Common myeloid progenitor, CD34-positive (primary cell): ENCODE results near the gene DENND1B.

Source experiments
- CTCF ChIA-PET: fragments of 350-600 bp; sonication (Branson Sonifier 250); formaldehyde crosslinking; loops from one replicate; lab custom pipeline; 2021; ENCODE audit warnings: antibody characterized with exemption; lab: Charles Lee
- POLR2A ChIA-PET: fragments of 350-600 bp; sonication (Branson Sonifier 250); formaldehyde crosslinking; loops from one replicate; lab custom pipeline; 2021; ENCODE audit warnings: antibody characterized with exemption; lab: Charles Lee
- DNase-seq, 3 donors: peaks; one replicate each; pipeline versions ENCODE4 v3.0.0 to v3.0.0-alpha.2; 2013
- H3K27ac ChIP-seq, 2 experiments: 1 replicate in 1 of 2; 2 replicates in 1 of 2; pipeline ENCODE4 v1.7.0; 2013; ENCODE audit warnings: inconsistent platforms in 2 of 2, low read length in 2 of 2, mild to moderate bottlenecking in 2 of 2, low read depth in 1 of 2, moderate library complexity in 1 of 2; ENCODE audit not compliant: severe bottlenecking in 2 of 2, insufficient read depth in 1 of 2, poor library complexity in 1 of 2
- H3K27me3 ChIP-seq, 5 experiments: replicated peaks in 2 of 5; 1 replicate in 3 of 5; 2 replicates in 2 of 5; pipeline versions ENCODE4 v1.6.1 to v1.7.0; 2013; ENCODE audit warnings: low read length in 4 of 5, mild to moderate bottlenecking in 2 of 5, moderate library complexity in 2 of 5, inconsistent platforms in 1 of 5; ENCODE audit not compliant: insufficient read depth in 5 of 5, control insufficient read depth in 4 of 5
- H3K36me3 ChIP-seq, 4 experiments: 1 replicate in 2 of 4; 2 replicates in 2 of 4; pipeline versions ENCODE4 v1.6.1 to v1.7.0; 2013; ENCODE audit warnings: low read length in 3 of 4, control low read depth in 1 of 4, mild to moderate bottlenecking in 1 of 4; ENCODE audit not compliant: control insufficient read depth in 4 of 4, insufficient read depth in 4 of 4
- H3K4me1 ChIP-seq, 4 experiments: 1 replicate in 3 of 4; 2 replicates in 1 of 4; pipeline versions ENCODE4 v1.6.1 to v1.7.1; 2013; ENCODE audit warnings: low read length in 3 of 4, mild to moderate bottlenecking in 3 of 4, control low read depth in 1 of 4, inconsistent platforms in 1 of 4, moderate library complexity in 1 of 4; ENCODE audit not compliant: control insufficient read depth in 4 of 4, insufficient read depth in 4 of 4; ENCODE audit errors: control extremely low read depth in 1 of 4
- H3K4me3 ChIP-seq, 7 experiments: 1 replicate in 4 of 7; 2 replicates in 3 of 7; pipeline versions ENCODE4 v1.5.1 to v1.7.0; 2013; ENCODE audit warnings: mild to moderate bottlenecking in 7 of 7, low read length in 6 of 7, moderate library complexity in 6 of 7, inconsistent platforms in 2 of 7, low read depth in 2 of 7, control low read depth in 1 of 7; ENCODE audit not compliant: insufficient read depth in 4 of 7, control insufficient read depth in 1 of 7; ENCODE audit errors: extremely low read depth in 1 of 7
- H3K9me3 ChIP-seq, 5 experiments: 1 replicate in 4 of 5; 2 replicates in 1 of 5; pipeline versions ENCODE4 v1.6.1 to v1.7.1; 2013; ENCODE audit warnings: low read length in 4 of 5, mild to moderate bottlenecking in 2 of 5, inconsistent platforms in 1 of 5, low read depth in 1 of 5, moderate library complexity in 1 of 5; ENCODE audit not compliant: control insufficient read depth in 4 of 5, insufficient read depth in 2 of 5; ENCODE audit errors: control extremely low read depth in 1 of 5
- WGBS: methylation state at CpG from one replicate; pipeline ENCODE4 v1.1.5; 2013; ENCODE audit not compliant: insufficient coverage; 5-methylcytosine and 5-hydroxymethylcytosine counted together

Gene DENND1B

DNA sequence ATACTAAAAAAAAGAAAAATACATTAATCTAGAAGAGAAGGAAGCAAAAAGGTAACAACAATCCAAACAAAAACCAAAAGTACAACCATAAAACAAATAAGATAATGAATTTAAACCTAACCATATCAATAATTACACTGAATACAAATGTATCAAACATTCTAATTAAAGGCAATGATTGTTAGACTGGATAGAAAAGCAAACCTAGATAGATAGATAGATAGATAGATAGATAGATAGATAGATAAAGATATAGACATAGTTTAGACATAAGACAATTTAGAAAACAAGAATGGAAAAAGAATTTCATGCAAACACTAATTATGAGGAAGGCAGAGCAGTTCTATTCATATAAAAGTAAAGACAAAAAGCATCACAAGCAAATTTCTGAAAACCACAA lies 24.9 kb downstream of the DENND1B start:
- Histone ChIP-seq H3K4me3 (no peak overlapping the region), H3K36me3 (peaks cover 0 to 15% (median 6%) of the 10 kb centered on the region in 4 experiments), H3K27me3 (no peaks in the 10 kb centered on the region), H3K4me1 (peaks cover 0 to 3% (median 2%) of the 10 kb centered on the region in 4 experiments), H3K27ac (no peak overlapping the region), H3K9me3 (peaks cover 0 to 6% (median 3%) of the 10 kb centered on the region in 5 experiments)
- CTCF ChIA-PET: no interaction called here
- no peak for DNase-seq
- POLR2A ChIA-PET: no interaction called here

- H3K27ac ChIP-seq: no peak overlapping the region
- CTCF ChIA-PET: no interaction called here
These were observed 29.4 kb downstream of the DENND1B start for GRCh38 chr1:197745911-197746310.

GRCh38 chr1:197744979-197745378 lies 30.3 kb downstream of the DENND1B start:
- no peak for DNase-seq
- POLR2A ChIA-PET: no interaction called here

More at GRCh38 chr1:197745911-197746310, 29.4 kb downstream of the DENND1B start:
- H3K4me1 ChIP-seq: peaks cover 0 to 7% (median 2%) of the 10 kb centered on the region in 4 experiments
- POLR2A ChIA-PET: interaction anchor here (0.6 kb wide), 1 partner anchor 76 kb away, joined by 5 read pairs; no protein-coding TSS in a partner anchor
- H3K4me3 ChIP-seq: no peak overlapping the region
- 100% methylated on average over 2 of the region's 4 CpGs for WGBS
- no peak for DNase-seq
- peaks cover 0 to 12% (median 5%) of the 10 kb centered on the region in 4 experiments for H3K36me3 ChIP-seq
- no peaks in the 10 kb centered on the region for H3K27me3 ChIP-seq
- peaks cover 0 to 14% (median 3%) of the 10 kb centered on the region in 5 experiments for H3K9me3 ChIP-seq

GRCh38 chr1:197743578-197743977 lies 31.7 kb downstream of the DENND1B start:
- 96% methylated on average over 2 of the region's 2 CpGs for WGBS
- ChIA-PET POLR2A (no interaction called here), CTCF (interaction anchor here (1.2 to 1.6 kb wide), 2 partner anchors 73 to 125 kb away, joined by 3 read pairs; no protein-coding TSS in a partner anchor)
- peaks cover 0 to 12% (median 5%) of the 10 kb centered on the region in 4 experiments for H3K36me3 ChIP-seq
- no peak for DNase-seq
- no peak overlapping the region for H3K27ac ChIP-seq
- H3K27me3 ChIP-seq: no peaks in the 10 kb centered on the region
- H3K4me1 ChIP-seq: peaks cover 0 to 5% (median 0%) of the 10 kb centered on the region in 4 experiments
- peaks cover 0 to 14% (median 3%) of the 10 kb centered on the region in 5 experiments for H3K9me3 ChIP-seq
- no peak overlapping the region for H3K4me3 ChIP-seq

More at GRCh38 chr1:197744979-197745378, 30.3 kb downstream of the DENND1B start:
- H3K4me1 ChIP-seq: peaks cover 0 to 7% (median 0%) of the 10 kb centered on the region in 4 experiments
- 100% methylated on average over 1 of the region's 1 CpG for WGBS
- peaks cover 0 to 12% (median 5%) of the 10 kb centered on the region in 4 experiments for H3K36me3 ChIP-seq
- H3K4me3 ChIP-seq: no peak overlapping the region
- CTCF ChIA-PET: interaction anchor here (1.2 to 1.6 kb wide), 2 partner anchors 74 to 126 kb away, joined by 3 read pairs; no protein-coding TSS in a partner anchor
- no peak overlapping the region for H3K27ac ChIP-seq
- peaks cover 0 to 14% (median 3%) of the 10 kb centered on the region in 5 experiments for H3K9me3 ChIP-seq
- no peaks in the 10 kb centered on the region for H3K27me3 ChIP-seq

- peaks cover 0 to 5% (median 0%) of the 10 kb centered on the region in 4 experiments for H3K4me1 ChIP-seq
- peaks cover 0 to 4% (median 2%) of the 10 kb centered on the region in 4 experiments for H3K36me3 ChIP-seq
- ChIA-PET CTCF (no interaction called here), POLR2A (no interaction called here)
- DNase-seq: no peak
- no peak overlapping the region for H3K4me3 ChIP-seq
- H3K9me3 ChIP-seq: peaks cover 0 to 8% (median 0%) of the 10 kb centered on the region in 5 experiments
- WGBS: no CpG with 5 or more reads among the region's 2 CpGs
- H3K27ac ChIP-seq: no peak overlapping the region
- no peaks in the 10 kb centered on the region for H3K27me3 ChIP-seq
These were observed 34.3 kb downstream of the DENND1B start for GRCh38 chr1:197740992-197741391.

DNA sequence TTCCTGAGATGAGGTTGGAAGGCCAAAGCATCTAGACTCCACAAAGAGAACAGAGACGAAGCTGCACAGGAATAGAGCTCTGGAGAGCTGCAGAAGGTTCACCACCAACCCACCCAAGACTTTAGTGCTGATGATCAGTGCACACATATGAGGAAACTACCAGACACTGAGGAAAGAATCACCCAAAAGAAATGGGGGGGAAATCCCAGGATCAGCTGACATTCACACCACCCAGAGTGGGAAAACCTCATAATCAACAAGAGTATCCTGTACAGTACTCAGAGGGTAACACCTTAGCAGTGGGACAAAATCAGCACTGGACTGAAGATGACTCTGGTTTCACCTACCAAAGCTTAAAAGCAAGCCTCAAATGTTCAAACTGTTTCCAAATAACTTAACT lies 36.4 kb downstream of the DENND1B start:
- Histone ChIP-seq H3K27me3 (no peaks in the 10 kb centered on the region), H3K4me3 (no peak overlapping the region), H3K9me3 (peaks cover 0 to 6% (median 2%) of the 10 kb centered on the region in 5 experiments), H3K27ac (no peak overlapping the region), H3K4me1 (peaks cover 0 to 5% (median 0%) of the 10 kb centered on the region in 4 experiments), H3K36me3 (peaks cover 0 to 7% (median 3%) of the 10 kb centered on the region in 4 experiments)
- no peak for DNase-seq
- CTCF ChIA-PET: interaction anchor here (1.0 kb wide), 1 partner anchor 59 kb away, joined by 3 read pairs; no protein-coding TSS in a partner anchor
- POLR2A ChIA-PET: no interaction called here
- no CpG with 5 or more reads among the region's 1 CpG for WGBS

- Histone ChIP-seq H3K27me3 (no peaks in the 10 kb centered on the region), H3K4me1 (peaks cover 0 to 5% (median 0%) of the 10 kb centered on the region in 4 experiments), H3K4me3 (no peak overlapping the region), H3K9me3 (peaks cover 0 to 6% (median 2%) of the 10 kb centered on the region in 5 experiments), H3K36me3 (peaks cover 0 to 11% (median 5%) of the 10 kb centered on the region in 4 experiments), H3K27ac (no peak overlapping the region)
- CTCF ChIA-PET: interaction anchor here (0.9 to 1.9 kb wide), 2 partner anchors 31 to 131 kb away, joined by 3 to 9 read pairs; no protein-coding TSS in a partner anchor
- no peak for DNase-seq
- 80% methylated on average over 1 of the region's 1 CpG for WGBS
- POLR2A ChIA-PET: no interaction called here
These were observed 37.4 kb downstream of the DENND1B start for GRCh38 chr1:197737916-197738315.
